ENCODE results near the gene TDRD12.
"Not testable (repeated sequence)": the region's sequence is repeated elsewhere in the genome, so short reads cannot be mapped to it uniquely, and the experiment has no call there.

TDRD12 gene

GRCh38 chr19:32691952-32692726 lies 27.4 kb upstream of the TDRD12 start:
- no peak for DNase-seq (ENCODE audit: low read depth, low spot score)

GRCh38 chr19:32692727-32693061 lies 26.9 kb upstream of the TDRD12 start:
- DNase-seq (ENCODE audit: low read depth, low spot score), result no peak

GRCh38 chr19:32693151-32694108 lies 26.1 kb upstream of the TDRD12 start:
- not testable (repeated sequence) for DNase-seq (ENCODE audit: low read depth, low spot score)

GRCh38 chr19:32694316-32694715 lies 25.3 kb upstream of the TDRD12 start:
- DNase-seq (ENCODE audit: low read depth, low spot score), result not testable (repeated sequence)

GRCh38 chr19:32694851-32695250 lies 24.7 kb upstream of the TDRD12 start:
- not testable (repeated sequence) for DNase-seq (ENCODE audit: low read depth, low spot score)

GRCh38 chr19:32695506-32695905 lies 24.1 kb upstream of the TDRD12 start:
- not testable (repeated sequence) for DNase-seq (ENCODE audit: low read depth, low spot score)

- not testable (repeated sequence) for DNase-seq (ENCODE audit: low read depth, low spot score)
Observed at GRCh38 chr19:32696771-32697170, 22.8 kb upstream of the TDRD12 start.

- not testable (repeated sequence) for DNase-seq (ENCODE audit: low read depth, low spot score)
Observed at GRCh38 chr19:32700129-32700528, 19.4 kb upstream of the TDRD12 start.

- DNase-seq (ENCODE audit: low read depth, low spot score), result no peak
Observed at GRCh38 chr19:32702010-32702409, 17.6 kb upstream of the TDRD12 start.

GRCh38 chr19:32704006-32704405 lies 15.6 kb upstream of the TDRD12 start:
- DNase-seq (ENCODE audit: low read depth, low spot score), result not testable (repeated sequence)

GRCh38 chr19:32708457-32708856 lies 11.1 kb upstream of the TDRD12 start:
- DNase-seq (ENCODE audit: low read depth, low spot score), result no peak

GRCh38 chr19:32709032-32709431 lies 10.5 kb upstream of the TDRD12 start:
- DNase-seq (ENCODE audit: low read depth, low spot score), result no peak

GRCh38 chr19:32711747-32712146 lies 7.8 kb upstream of the TDRD12 start:
- DNase-seq (ENCODE audit: low read depth, low spot score), result no peak

GRCh38 chr19:32716203-32716602 lies 3.4 kb upstream of the TDRD12 start:
- not testable (repeated sequence) for DNase-seq (ENCODE audit: low read depth, low spot score)

GRCh38 chr19:32717496-32717895 lies 2.1 kb upstream of the TDRD12 start:
- no peak for DNase-seq (ENCODE audit: low read depth, low spot score)

- no peak for DNase-seq (ENCODE audit: low read depth, low spot score)
Observed at GRCh38 chr19:32718286-32718685, 1.3 kb upstream of the TDRD12 start.

- DNase-seq (ENCODE audit: low read depth, low spot score), result no peak
Observed at GRCh38 chr19:32720216-32720935, 809 bp downstream of the TDRD12 start.

- no peak for DNase-seq (ENCODE audit: low read depth, low spot score)
Observed at GRCh38 chr19:32720936-32721250, 1.3 kb downstream of the TDRD12 start.

GRCh38 chr19:32735936-32736335 lies 16.4 kb downstream of the TDRD12 start:
- DNase-seq (ENCODE audit: low read depth, low spot score), result no peak

GRCh38 chr19:32743021-32743420 lies 23.5 kb downstream of the TDRD12 start:
- DNase-seq (ENCODE audit: low read depth, low spot score), result no peak

GRCh38 chr19:32743447-32743846 lies 23.9 kb downstream of the TDRD12 start:
- DNase-seq (ENCODE audit: low read depth, low spot score), result no peak

Data from smooth muscle cell of the brain vasculature (primary cell).